ENCODE data around the gene IRGC. TPM values are rescaled to one million over a fixed set of nuclear protein-coding genes. Genes with fewer than 3 reads are reported as not detected.
"Not testable (repeated sequence)": the region's sequence is repeated elsewhere in the genome, so short reads cannot be mapped to it uniquely, and the experiment has no call there.

The IRGC gene
- total RNA-seq, 1 donor from 2014 or later, result not detected

DNA sequence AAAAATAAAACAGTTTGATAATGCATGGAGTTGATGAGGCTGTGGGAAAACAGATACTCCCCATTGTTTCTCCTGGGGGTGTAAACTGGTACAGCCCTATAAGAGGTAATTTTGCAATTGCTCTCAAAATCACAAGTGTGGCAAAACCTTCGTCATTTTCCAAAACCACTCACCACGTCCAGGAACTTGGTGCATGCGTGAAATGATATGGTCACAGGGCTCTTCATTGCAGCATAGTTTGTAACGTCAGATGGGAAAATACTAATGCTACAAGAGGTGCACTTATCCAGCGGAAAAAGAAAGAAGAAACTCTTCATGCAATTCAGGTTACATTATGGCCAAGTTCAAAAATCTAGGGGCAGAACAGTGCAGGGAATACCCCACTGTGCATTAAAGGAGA, 34.1 kb upstream of the IRGC start:
- no peaks in the 10 kb centered on the region for H3K9me3 Mint-ChIP-seq
- no peak overlapping the region for H3K4me3 Mint-ChIP-seq (ENCODE audit: low read depth)
- no peak for DNase-seq (ENCODE audit: low spot score)
- no peaks in the 10 kb centered on the region for H3K4me1 Mint-ChIP-seq (ENCODE audit: low read depth)
- no peaks in the 10 kb centered on the region for H3K36me3 Mint-ChIP-seq (ENCODE audit: low read depth)
- H3K27me3 Mint-ChIP-seq (ENCODE audit: low read depth), result no peaks in the 10 kb centered on the region
- intact Hi-C loops (cut with micrococcal nuclease), result no loop called here
- H3K27ac Mint-ChIP-seq, result no peak overlapping the region

DNA sequence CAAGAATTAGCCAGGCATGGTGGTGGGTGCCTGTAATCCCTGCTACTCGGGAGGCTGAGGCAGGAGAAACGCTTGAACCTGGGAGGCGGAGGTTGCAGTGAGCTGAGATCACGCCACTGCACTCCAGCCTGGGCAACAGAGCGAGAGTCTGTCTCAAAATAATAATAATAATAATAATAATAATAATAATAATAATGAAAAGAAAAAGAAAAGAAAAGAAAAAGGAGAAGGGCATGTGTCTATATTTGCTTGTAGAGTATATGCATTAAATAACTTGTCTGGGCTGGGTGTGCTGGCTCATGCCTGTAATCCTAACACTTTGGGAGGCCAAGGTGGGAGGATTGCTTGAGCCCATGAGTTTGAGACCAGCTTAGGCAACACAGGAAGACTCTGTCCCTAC, 33.6 kb upstream of the IRGC start:
- H3K27ac Mint-ChIP-seq; intact Hi-C loops (cut with micrococcal nuclease): not testable (repeated sequence)

DNA sequence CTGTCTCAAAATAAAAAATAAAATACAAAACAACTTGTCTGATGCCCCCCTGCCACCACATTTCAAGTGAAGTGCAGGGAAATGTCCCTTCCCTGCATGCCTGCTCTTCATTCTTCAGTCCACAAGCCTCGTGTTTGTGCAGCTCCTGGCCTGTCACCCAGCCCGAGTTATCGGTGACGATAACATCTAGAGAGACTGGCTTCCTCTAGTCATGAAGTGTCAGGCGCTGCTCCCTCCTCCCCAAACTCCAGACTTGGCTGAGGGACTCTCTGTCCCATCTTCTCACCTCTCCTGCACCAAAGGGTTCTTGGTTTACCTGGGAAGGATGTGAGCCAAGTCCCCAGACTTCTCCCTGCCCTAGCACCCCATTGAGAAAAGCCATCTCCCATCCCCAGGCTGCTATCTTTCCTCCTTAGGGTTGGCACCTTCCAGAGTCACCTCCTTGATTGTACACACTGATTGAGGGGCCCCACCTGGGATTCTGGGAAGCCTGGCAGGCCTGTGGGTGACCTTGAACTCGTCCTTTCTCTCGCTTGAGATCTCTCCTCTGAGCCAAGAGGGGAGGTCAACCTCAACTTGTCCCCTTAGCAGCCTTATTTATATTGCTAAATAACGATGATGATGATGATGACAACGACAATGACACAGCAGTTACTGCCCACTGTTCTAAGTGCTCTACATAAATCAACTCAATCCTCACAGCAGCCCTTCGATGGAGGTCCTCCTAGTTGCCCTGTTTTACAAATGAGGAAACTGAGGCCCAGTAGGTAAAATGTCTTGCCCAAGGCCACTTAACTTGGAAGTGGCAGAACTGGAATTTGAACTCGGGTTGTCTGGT, 32.8 kb upstream of the IRGC start:
- no peak overlapping the region for H3K27ac Mint-ChIP-seq
- H3K4me3 Mint-ChIP-seq (ENCODE audit: low read depth), result no peak overlapping the region
- DNase-seq (ENCODE audit: low spot score), result no peak
- no peaks in the 10 kb centered on the region for H3K36me3 Mint-ChIP-seq (ENCODE audit: low read depth)
- no peaks in the 10 kb centered on the region for H3K27me3 Mint-ChIP-seq (ENCODE audit: low read depth)
- intact Hi-C loops (cut with micrococcal nuclease), result no loop called here
- no peaks in the 10 kb centered on the region for H3K9me3 Mint-ChIP-seq
- no peaks in the 10 kb centered on the region for H3K4me1 Mint-ChIP-seq (ENCODE audit: low read depth)

More for the DNA sequence above, 33.6 kb upstream of the IRGC start:
- H3K36me3 Mint-ChIP-seq (ENCODE audit: low read depth); H3K9me3 Mint-ChIP-seq; H3K4me3 Mint-ChIP-seq (ENCODE audit: low read depth); DNase-seq (ENCODE audit: low spot score); H3K4me1 Mint-ChIP-seq (ENCODE audit: low read depth); H3K27me3 Mint-ChIP-seq (ENCODE audit: low read depth): not testable (repeated sequence)

DNA sequence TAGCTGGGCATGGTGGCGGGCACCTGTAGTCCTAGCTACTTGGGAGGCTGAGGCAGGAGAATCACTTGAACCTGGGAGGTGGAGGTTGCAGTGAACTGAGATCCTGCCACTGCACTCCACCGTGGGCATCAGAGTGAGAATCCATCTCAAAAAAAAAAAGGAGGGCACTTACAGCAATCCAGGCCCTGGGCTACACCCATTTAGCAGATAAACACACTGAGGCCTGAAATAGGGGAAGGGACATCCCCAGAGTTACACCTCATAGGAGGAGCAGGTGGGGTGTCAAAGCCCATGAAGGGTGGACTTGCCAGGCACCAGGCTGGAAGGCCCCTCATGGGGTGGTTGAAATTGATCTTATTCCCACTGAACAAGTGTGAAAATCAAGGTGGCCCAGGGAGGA, 32.0 kb upstream of the IRGC start:
- intact Hi-C loops (cut with micrococcal nuclease), result no loop called here
- Mint-ChIP-seq H3K4me1 (ENCODE audit: low read depth) (no peaks in the 10 kb centered on the region), H3K36me3 (ENCODE audit: low read depth) (no peaks in the 10 kb centered on the region), H3K4me3 (ENCODE audit: low read depth) (no peak overlapping the region), H3K9me3 (no peaks in the 10 kb centered on the region), H3K27me3 (ENCODE audit: low read depth) (no peaks in the 10 kb centered on the region), H3K27ac (no peak overlapping the region)
- DNase-seq (ENCODE audit: low spot score), result no peak

DNA sequence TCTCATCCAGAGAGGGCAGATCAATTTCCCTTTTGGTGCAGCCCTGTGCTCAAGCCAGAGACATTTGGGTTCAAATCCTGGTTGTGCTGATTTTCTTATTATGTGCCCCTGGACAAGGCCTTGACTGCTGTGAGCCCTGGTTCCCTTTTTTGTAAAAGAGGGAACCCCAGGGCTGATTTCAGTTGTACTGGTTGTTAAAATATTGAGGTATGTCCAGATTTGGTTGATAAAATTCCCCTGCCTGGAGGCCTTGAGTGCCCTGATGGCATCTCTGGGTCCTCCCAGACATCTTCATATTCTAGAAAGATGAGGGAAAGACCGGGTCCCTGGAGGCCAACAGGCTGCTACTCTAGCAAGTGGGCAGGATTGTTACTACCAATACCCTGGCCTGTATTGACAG, 31.6 kb upstream of the IRGC start:
- DNase-seq (ENCODE audit: low spot score), result no peak
- intact Hi-C loops (cut with micrococcal nuclease), result no loop called here
- H3K36me3 Mint-ChIP-seq (ENCODE audit: low read depth), result no peaks in the 10 kb centered on the region
- H3K4me1 Mint-ChIP-seq (ENCODE audit: low read depth), result no peaks in the 10 kb centered on the region
- no peak overlapping the region for H3K27ac Mint-ChIP-seq
- H3K4me3 Mint-ChIP-seq (ENCODE audit: low read depth), result no peak overlapping the region
- H3K27me3 Mint-ChIP-seq (ENCODE audit: low read depth), result no peaks in the 10 kb centered on the region
- H3K9me3 Mint-ChIP-seq, result no peaks in the 10 kb centered on the region

DNA sequence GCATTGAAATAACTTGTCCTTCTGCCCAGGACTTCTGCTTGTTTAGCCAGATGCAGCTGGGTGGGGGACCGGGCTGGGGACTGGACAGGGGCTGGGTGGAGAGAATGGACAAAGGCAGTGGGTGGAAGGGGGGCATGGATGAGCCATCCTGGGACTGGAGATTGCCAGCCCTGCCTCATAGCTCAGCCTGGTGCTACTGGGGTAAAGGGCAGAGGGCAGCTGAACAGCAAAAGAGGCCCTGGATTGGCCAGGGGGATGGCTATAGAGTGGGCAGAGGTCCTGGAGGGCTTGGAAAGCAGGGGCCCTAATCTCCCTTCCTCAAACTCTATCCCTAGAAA, 28.2 kb upstream of the IRGC start:
- DNase-seq (ENCODE audit: low spot score), result no peak
- Mint-ChIP-seq H3K36me3 (ENCODE audit: low read depth) (no peaks in the 10 kb centered on the region), H3K27ac (no peak overlapping the region), H3K4me3 (ENCODE audit: low read depth) (no peak overlapping the region), H3K27me3 (ENCODE audit: low read depth) (no peaks in the 10 kb centered on the region), H3K4me1 (ENCODE audit: low read depth) (no peaks in the 10 kb centered on the region), H3K9me3 (peaks cover 22% of the 10 kb centered on the region)
- intact Hi-C loops (cut with micrococcal nuclease), result no loop called here

DNA sequence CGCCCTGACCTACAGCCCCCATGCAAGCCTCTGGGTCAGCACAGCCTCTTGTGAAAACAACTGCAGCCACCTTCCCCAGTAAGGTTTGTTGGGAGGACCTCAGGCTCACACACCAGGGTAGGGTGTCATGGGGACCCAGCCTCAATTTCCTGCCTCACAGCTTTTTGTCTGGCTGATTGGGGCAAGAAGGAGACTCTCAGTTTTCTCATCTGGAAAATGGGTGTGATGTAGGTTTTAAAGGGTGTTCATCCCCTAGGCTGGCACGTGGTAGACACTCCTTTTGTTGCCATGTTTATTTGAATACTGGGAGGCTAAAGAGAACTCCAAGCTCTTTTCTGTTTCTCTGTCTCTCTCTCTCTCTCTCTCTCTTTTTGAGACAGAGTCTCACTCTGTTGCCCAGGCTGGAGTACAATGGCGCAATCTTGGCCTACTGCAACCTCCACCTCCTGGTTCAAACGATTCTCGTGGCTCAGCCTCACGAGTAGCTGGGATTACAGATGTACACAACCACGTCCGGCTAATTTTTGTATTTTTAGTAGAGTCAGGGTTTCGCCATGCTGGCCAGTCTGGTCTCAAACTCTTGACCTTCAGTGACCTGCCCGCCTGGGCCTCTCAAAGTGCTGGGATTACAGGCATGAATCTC, 27.7 kb upstream of the IRGC start:
- intact Hi-C loops (cut with micrococcal nuclease), result no loop called here
- Mint-ChIP-seq H3K4me1 (ENCODE audit: low read depth) (no peaks in the 10 kb centered on the region), H3K36me3 (ENCODE audit: low read depth) (no peaks in the 10 kb centered on the region), H3K9me3 (peaks cover 22% of the 10 kb centered on the region), H3K4me3 (ENCODE audit: low read depth) (no peak overlapping the region), H3K27me3 (ENCODE audit: low read depth) (no peaks in the 10 kb centered on the region), H3K27ac (no peak overlapping the region)
- no peak for DNase-seq (ENCODE audit: low spot score)

DNA sequence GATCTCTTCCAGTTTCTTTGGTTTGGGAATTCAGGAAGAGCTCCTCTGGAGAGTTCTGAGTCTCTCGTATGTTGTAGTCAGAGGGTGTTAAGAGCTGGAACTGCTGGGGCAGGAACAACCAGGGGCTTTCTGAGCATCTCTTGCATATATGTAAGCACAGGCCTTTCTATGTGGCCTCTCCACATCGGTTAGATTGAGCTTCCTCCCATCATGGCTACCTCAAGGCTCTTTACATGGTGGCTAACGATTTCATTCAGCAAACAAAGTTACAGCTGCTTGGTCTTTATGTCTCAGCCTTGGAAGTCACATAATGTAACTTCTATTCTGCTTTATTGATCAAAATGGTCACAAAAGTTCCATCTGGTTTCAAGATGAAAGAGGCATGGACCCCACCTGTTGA, 25.4 kb upstream of the IRGC start:
- intact Hi-C loops (cut with micrococcal nuclease), result no loop called here
- no peaks in the 10 kb centered on the region for H3K27me3 Mint-ChIP-seq (ENCODE audit: low read depth)
- no peak for DNase-seq (ENCODE audit: low spot score)
- no peaks in the 10 kb centered on the region for H3K36me3 Mint-ChIP-seq (ENCODE audit: low read depth)
- H3K27ac Mint-ChIP-seq, result no peak overlapping the region
- H3K4me1 Mint-ChIP-seq (ENCODE audit: low read depth), result no peaks in the 10 kb centered on the region
- peaks cover 26% of the 10 kb centered on the region for H3K9me3 Mint-ChIP-seq
- no peak overlapping the region for H3K4me3 Mint-ChIP-seq (ENCODE audit: low read depth)

DNA sequence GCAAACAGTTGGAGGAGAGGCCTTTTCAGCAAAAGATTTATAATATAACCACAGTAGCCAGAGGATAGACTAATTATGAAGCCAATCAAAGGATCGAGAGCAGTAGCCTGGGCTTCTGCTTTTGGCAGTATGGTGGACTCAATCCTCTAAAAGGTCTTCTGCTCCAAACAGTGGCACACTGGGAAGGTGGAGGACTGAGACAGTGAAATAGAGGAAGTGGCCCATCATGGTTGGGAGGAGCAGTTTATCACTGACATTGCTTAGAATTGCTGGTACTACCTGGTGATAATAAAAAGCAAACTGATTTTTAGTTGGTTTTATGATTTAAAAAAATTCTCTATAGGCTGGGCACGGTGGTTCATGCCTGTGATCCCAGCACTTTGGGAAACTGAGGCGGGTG, 25.0 kb upstream of the IRGC start:
- Mint-ChIP-seq H3K4me1 (ENCODE audit: low read depth) (no peaks in the 10 kb centered on the region), H3K36me3 (ENCODE audit: low read depth) (no peaks in the 10 kb centered on the region), H3K9me3 (peaks cover 26% of the 10 kb centered on the region), H3K27me3 (ENCODE audit: low read depth) (no peaks in the 10 kb centered on the region), H3K27ac (no peak overlapping the region), H3K4me3 (ENCODE audit: low read depth) (no peak overlapping the region)
- intact Hi-C loops (cut with micrococcal nuclease), result no loop called here
- DNase-seq (ENCODE audit: low spot score), result no peak

DNA sequence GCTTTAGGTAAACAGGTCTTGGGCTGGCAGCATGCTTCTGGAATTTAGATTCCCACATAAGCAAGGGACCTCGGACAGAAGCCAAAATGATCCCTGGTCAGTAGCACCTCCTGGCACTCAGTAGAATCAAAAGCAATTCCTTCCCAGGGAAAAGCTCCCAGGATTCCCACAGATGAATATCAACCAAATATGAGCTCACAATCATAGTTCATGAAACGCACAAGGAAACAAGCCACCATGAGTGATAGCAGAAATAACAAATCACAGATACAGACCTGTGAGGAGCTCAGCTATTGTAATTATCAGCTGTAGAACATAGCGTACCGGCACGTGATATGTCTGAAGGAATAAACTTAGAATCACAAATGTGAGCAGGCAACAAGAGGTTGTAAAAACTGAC, 24.1 kb upstream of the IRGC start:
- Mint-ChIP-seq H3K36me3 (ENCODE audit: low read depth) (no peaks in the 10 kb centered on the region), H3K4me3 (ENCODE audit: low read depth) (no peak overlapping the region), H3K4me1 (ENCODE audit: low read depth) (no peaks in the 10 kb centered on the region), H3K27me3 (ENCODE audit: low read depth) (no peaks in the 10 kb centered on the region), H3K9me3 (peaks cover 26% of the 10 kb centered on the region), H3K27ac (no peak overlapping the region)
- intact Hi-C loops (cut with micrococcal nuclease), result no loop called here
- DNase-seq (ENCODE audit: low spot score), result no peak

DNA sequence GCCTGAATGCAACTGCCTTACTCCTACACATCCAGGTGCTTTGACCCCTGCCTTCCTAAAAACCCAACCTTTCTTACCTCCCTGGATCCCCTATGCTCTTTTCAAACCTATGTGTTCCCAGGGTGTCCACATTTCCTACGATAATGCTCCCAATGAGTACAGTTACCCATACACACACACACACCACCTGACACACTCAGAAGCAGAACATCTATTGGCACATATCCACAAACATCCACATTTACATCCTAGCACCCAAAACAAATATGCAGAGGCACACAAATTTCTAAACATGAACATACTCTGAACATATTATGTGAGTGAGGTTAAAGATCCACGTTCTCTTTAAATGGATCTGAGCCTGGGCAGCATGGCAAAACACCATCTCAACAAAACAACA, 23.5 kb upstream of the IRGC start:
- Mint-ChIP-seq H3K9me3 (peaks cover 26% of the 10 kb centered on the region), H3K27ac (no peak overlapping the region), H3K27me3 (ENCODE audit: low read depth) (peaks cover 5% of the 10 kb centered on the region), H3K4me1 (ENCODE audit: low read depth) (no peaks in the 10 kb centered on the region), H3K36me3 (ENCODE audit: low read depth) (no peaks in the 10 kb centered on the region), H3K4me3 (ENCODE audit: low read depth) (no peak overlapping the region)
- DNase-seq (ENCODE audit: low spot score), result no peak
- intact Hi-C loops (cut with micrococcal nuclease), result no loop called here

DNA sequence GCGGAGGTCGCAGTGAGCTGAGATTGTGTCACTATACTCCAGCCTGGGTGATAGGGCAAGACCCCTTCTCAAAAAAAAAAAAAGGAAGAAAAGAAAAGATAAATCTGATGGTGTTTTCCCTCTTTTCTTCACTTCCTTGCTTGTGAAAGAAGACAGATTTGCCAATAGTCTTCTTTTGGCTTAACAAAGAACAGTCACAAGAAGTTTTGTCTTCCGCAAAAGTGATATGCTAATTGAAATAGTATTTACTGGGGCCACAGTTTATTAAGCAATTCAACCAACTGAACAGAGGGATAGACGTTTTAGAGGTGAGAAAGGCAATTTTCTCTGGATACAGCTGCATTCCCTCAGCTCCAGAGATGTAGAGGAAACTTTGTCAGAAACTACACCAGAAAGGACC, 23.0 kb upstream of the IRGC start:
- intact Hi-C loops (cut with micrococcal nuclease), result no loop called here
- DNase-seq (ENCODE audit: low spot score), result no peak
- H3K9me3 Mint-ChIP-seq, result peaks cover 26% of the 10 kb centered on the region
- no peaks in the 10 kb centered on the region for H3K4me1 Mint-ChIP-seq (ENCODE audit: low read depth)
- no peak overlapping the region for H3K27ac Mint-ChIP-seq
- peaks cover 5% of the 10 kb centered on the region for H3K27me3 Mint-ChIP-seq (ENCODE audit: low read depth)
- no peaks in the 10 kb centered on the region for H3K36me3 Mint-ChIP-seq (ENCODE audit: low read depth)
- no peak overlapping the region for H3K4me3 Mint-ChIP-seq (ENCODE audit: low read depth)

DNA sequence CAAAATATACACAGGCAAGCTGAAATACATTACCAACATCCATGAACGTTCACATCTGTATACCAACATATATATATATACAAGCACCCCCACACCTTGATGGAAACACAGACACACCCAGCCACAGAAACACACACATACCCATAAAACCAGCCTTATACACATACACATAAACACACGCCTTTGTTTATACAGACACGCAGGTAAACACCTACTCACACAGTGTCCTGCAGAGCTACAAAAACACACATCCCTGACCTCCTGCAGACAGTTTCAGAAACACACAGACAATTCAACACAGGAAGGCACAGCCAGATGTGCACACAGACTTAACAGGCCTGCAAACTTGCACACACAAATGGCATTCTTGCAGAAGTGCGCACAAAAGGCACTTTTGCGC, 21.3 kb upstream of the IRGC start:
- Mint-ChIP-seq H3K4me3 (ENCODE audit: low read depth) (no peak overlapping the region), H3K9me3 (peaks cover 26% of the 10 kb centered on the region), H3K4me1 (ENCODE audit: low read depth) (no peaks in the 10 kb centered on the region), H3K27ac (no peak overlapping the region), H3K36me3 (ENCODE audit: low read depth) (no peaks in the 10 kb centered on the region), H3K27me3 (ENCODE audit: low read depth) (peaks cover 8% of the 10 kb centered on the region)
- intact Hi-C loops (cut with micrococcal nuclease), result no loop called here
- DNase-seq (ENCODE audit: low spot score), result no peak
